Parathyroid adenoma (tissue), 2 donors: Measurements from ENCODE around the gene TRAF1.

Source experiments
- H2AFZ ChIP-seq: fragments of 300-600 bp; sonication (generic); one replicate; pipeline ENCODE4 v1.7.0; 2017; ENCODE audit warnings: antibody characterized with exemption, mild to moderate bottlenecking
- H3K27ac ChIP-seq: fragments of 300-600 bp; sonication (generic); one replicate; pipeline ENCODE4 v1.7.0; 2017
- H3K27me3 ChIP-seq: fragments of 300-600 bp; sonication (generic); one replicate; pipeline ENCODE4 v1.7.0; 2017; ENCODE audit warnings: low read length; ENCODE audit not compliant: control insufficient read depth, insufficient read depth
- H3K36me3 ChIP-seq: fragments of 300-600 bp; sonication (generic); one replicate; pipeline ENCODE4 v1.7.0; 2017; ENCODE audit warnings: low read length; ENCODE audit not compliant: control insufficient read depth, insufficient read depth
- H3K4me1 ChIP-seq: fragments of 300-600 bp; sonication (generic); one replicate; pipeline ENCODE4 v1.7.0; 2017; ENCODE audit warnings: control low read depth
- H3K4me2 ChIP-seq: fragments of 300-600 bp; sonication (generic); one replicate; pipeline ENCODE4 v1.7.0; 2017; ENCODE audit warnings: low read length
- H3K4me3 ChIP-seq: fragments of 300-600 bp; sonication (generic); one replicate; pipeline ENCODE4 v1.7.0; 2017; ENCODE audit warnings: low read depth, low read length
- H3K79me2 ChIP-seq: fragments of 300-600 bp; sonication (generic); one replicate; pipeline ENCODE4 v1.7.0; 2017; ENCODE audit warnings: control low read depth
- H3K9ac ChIP-seq: fragments of 300-600 bp; sonication (generic); one replicate; pipeline ENCODE4 v1.7.0; 2017; ENCODE audit warnings: mild to moderate bottlenecking
- H3K9me3 ChIP-seq: fragments of 300-600 bp; sonication (generic); one replicate; pipeline ENCODE4 v1.7.0; 2017; ENCODE audit warnings: low read length; ENCODE audit not compliant: control insufficient read depth
- TF ChIP-seq, protein P1 (sequence below): fragments of 300-600 bp; sonication (generic); IDR thresholded peaks from one replicate; pipeline ENCODE4 v1.7.0; 2017; ENCODE audit warnings: antibody characterized with exemption, mild to moderate bottlenecking
- donor health status: primary hyperparathyroidism.

Gene TRAF1

DNA sequence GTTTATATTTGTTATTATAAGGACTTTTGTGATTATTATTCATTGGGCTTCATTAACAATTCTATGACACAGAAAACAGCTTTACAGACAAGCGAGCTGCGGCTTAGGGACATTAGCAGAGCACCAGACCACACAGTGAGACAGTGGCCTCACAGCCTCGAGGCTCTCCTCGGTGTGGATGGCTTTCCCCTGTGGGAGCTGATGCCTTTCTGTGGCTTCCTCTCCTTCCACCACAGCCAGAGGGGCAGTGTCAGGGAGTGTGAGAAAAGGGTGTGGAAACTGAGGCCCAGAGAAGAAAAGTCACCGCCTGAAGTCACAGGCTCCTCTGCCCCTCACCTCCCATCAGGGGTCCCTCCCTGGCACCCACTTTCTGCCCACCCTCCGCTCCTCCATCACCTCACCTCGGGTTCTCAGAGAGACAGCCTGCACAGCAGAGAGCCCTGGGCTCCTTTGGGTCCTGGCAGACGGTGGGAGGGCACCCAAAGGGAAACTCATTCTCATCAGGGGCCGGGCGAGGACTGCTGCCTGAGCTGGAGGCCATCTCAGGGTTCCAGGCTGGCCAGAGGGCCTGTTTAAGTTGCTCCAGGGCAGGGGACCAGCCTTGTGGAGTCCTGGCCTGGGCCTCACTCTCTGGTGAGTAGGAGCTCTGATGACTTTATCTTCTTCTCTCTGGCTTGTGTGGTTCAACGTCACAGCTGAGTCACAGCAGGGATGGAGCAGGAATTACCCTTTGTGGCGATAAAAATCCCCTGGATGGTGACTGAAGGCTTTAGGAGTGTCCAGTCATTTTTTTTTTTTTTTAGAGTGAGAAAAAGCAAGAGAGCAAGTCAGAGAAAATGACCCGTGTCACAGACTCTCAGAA, 830 bp downstream of the TRAF1 start:
- Histone ChIP-seq H3K4me1 (peaks cover 3% of the 10 kb centered on the region), H2AFZ (no peak overlapping the region), H3K4me3 (no peak overlapping the region), H3K27me3 (no peaks in the 10 kb centered on the region), H3K27ac (no peak overlapping the region), H3K4me2 (no peak overlapping the region), H3K9ac (no peak overlapping the region), H3K36me3 (no peaks in the 10 kb centered on the region), H3K9me3 (no peaks in the 10 kb centered on the region), H3K79me2 (no peaks in the 10 kb centered on the region)
- TF ChIP-seq, protein P1, sequence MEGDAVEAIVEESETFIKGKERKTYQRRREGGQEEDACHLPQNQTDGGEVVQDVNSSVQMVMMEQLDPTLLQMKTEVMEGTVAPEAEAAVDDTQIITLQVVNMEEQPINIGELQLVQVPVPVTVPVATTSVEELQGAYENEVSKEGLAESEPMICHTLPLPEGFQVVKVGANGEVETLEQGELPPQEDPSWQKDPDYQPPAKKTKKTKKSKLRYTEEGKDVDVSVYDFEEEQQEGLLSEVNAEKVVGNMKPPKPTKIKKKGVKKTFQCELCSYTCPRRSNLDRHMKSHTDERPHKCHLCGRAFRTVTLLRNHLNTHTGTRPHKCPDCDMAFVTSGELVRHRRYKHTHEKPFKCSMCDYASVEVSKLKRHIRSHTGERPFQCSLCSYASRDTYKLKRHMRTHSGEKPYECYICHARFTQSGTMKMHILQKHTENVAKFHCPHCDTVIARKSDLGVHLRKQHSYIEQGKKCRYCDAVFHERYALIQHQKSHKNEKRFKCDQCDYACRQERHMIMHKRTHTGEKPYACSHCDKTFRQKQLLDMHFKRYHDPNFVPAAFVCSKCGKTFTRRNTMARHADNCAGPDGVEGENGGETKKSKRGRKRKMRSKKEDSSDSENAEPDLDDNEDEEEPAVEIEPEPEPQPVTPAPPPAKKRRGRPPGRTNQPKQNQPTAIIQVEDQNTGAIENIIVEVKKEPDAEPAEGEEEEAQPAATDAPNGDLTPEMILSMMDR, result no peak

DNA sequence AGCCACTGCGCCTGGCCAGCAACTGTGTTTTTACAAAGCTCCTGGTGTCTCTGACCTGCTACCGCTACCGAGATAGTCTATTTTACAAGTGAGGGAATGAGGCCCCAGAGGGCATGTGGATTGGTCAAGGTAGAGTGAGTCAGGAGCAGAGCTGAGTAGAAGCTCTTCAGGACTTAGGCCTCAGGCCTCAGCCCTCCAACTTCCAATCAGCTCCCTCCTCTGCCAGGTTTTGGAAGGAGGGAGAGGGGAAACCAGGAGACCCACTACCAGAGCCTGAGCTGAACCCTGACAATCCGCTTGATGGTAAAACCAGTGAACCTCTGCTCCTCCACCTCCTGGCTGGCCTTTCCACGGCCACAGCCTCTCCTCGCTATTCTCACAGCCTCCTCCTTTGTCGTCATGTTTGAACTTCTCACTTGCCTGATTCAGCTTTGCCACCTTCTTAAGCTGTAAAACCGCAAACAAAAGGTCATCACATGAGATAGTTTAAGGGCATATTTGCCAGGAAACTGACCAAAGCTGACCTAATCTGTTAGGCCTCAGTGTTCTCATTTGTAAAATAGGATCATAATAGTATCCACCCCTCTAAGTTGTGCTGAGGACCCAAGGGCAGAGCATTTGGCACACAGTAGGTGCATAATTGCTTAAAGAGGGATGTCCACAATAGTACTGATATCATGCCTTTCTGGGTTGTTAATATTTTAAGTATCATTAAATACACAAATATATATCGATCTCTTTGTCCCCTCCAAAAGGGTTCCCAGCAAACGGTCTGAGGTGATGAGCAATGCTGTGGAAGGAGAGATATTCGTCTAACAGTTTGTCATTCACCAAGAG, 1.7 kb downstream of the TRAF1 start:
- peaks cover 3% of the 10 kb centered on the region for H3K4me1 ChIP-seq
- H3K79me2 ChIP-seq, result no peaks in the 10 kb centered on the region
- no peak overlapping the region for H2AFZ ChIP-seq
- TF ChIP-seq, protein P1, result no peak
- no peak overlapping the region for H3K4me3 ChIP-seq
- no peak overlapping the region for H3K4me2 ChIP-seq
- H3K9me3 ChIP-seq, result no peaks in the 10 kb centered on the region
- no peaks in the 10 kb centered on the region for H3K36me3 ChIP-seq
- no peak overlapping the region for H3K9ac ChIP-seq
- no peak overlapping the region for H3K27ac ChIP-seq
- H3K27me3 ChIP-seq, result no peaks in the 10 kb centered on the region

DNA sequence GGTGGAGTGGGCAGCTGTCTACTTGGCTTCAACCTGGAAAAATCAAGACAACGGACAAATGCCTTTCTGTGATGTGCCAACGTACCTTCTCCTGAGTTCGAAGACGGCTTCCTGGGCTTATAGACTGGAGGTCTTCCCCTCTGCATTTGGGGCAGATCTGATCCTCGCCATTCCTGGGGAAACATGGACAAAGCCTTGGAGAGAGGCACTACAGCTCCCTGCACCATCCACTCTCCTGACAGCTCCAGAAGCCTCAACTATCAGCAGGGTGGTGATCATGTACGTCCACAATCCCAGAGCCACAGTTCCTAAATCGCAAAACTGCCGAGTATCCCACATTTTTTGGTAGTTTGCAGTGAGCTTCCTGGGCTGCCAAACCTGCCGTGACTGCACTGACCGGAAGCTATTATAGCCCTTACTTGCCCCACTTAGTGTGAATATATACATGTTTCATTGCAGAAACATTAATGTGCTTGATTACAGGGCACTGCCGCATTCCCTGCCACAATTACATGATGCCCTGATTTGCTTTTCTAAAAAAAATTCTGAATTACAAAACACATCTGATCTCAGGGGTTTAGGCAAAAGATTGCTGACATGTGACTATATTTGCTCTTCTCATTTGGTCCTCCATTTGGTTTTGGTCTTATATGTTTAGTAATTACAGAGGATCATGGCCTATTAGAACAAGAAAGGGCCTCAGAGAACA, 2.8 kb downstream of the TRAF1 start:
- H3K36me3 ChIP-seq, result no peaks in the 10 kb centered on the region
- no peaks in the 10 kb centered on the region for H3K9me3 ChIP-seq
- no peak overlapping the region for H3K4me3 ChIP-seq
- no peaks in the 10 kb centered on the region for H3K27me3 ChIP-seq
- no peak overlapping the region for H3K9ac ChIP-seq
- no peak overlapping the region for H3K27ac ChIP-seq
- TF ChIP-seq, protein P1, result no peak
- no peak overlapping the region for H2AFZ ChIP-seq
- H3K4me2 ChIP-seq, result no peak overlapping the region
- H3K4me1 ChIP-seq, result no peaks in the 10 kb centered on the region
- no peaks in the 10 kb centered on the region for H3K79me2 ChIP-seq

DNA sequence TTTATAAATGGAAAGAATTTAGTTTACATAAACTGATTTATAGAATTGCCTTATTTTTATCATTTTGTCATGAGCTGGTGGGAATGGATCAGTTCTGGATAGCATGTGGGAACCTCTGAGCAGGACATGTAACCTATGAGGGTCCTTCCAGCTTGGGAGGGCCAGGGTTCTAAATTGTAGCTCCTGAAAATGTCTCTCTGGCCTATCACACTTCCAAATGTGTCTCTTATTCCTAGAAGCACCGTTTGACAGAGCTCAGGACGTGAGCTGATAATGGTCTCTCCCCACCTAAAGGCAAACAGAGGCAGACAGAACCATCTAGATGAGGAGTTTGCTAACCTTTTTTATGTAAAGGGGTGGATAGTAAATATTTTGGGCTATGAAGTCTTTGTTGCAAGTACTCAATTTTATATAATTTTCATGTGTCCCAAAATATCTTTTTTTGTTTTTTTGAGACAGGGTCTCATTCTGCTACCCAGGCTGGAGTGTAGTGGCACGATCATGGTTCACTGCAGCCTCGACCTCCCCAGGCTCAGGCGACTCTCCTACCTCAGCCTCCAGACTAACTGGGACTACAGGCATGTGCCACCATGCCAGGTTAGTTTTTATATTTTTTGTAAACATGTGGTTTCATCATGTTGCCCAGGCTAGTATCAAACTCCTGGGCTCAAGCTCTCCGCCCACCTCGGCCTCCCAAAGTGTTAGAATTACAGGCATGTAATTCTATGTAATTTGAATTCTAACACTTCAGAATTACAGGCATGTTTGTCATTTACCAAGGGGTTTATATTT, 4.0 kb downstream of the TRAF1 start:
- no peak overlapping the region for H3K4me3 ChIP-seq
- H3K9me3 ChIP-seq, result no peaks in the 10 kb centered on the region
- H3K27me3 ChIP-seq, result no peaks in the 10 kb centered on the region
- H3K79me2 ChIP-seq, result no peaks in the 10 kb centered on the region
- TF ChIP-seq, protein P1, result no peak
- no peak overlapping the region for H3K4me2 ChIP-seq
- H3K9ac ChIP-seq, result no peak overlapping the region
- H3K36me3 ChIP-seq, result no peaks in the 10 kb centered on the region
- H2AFZ ChIP-seq, result no peak overlapping the region
- no peak overlapping the region for H3K27ac ChIP-seq
- H3K4me1 ChIP-seq, result no peaks in the 10 kb centered on the region
